ENCODE measurements around the gene P2RX4. TPM values are rescaled to one million over a fixed set of nuclear protein-coding genes. Genes with fewer than 3 reads are reported as not detected.

The P2RX4 gene
- total and polyA plus RNA-seq, 2 of the 13 experiments (the other 11 are each of a cell fraction or from before 2014, with no cell fraction given): 13.8 to 30.8 TPM

GRCh38 chr12:121209624-121210572, at the start of gene P2RX4 (continued):
- no peak for TF ChIP-seq STAT6 (CRISPR knock-in tag; IDR thresholded peaks at IDR 0.05; ENCODE audit: borderline replicate concordance)
- peak; percentile 82 for TF ChIP-seq SAP130 (CRISPR knock-in tag; IDR thresholded peaks at IDR 0.05; ENCODE audit: low read depth)
- TF ChIP-seq HDAC2 (CRISPR knock-in tag; IDR thresholded peaks at IDR 0.05): peak; percentile 12; the same call in 1 of the 2 replicates
- peak; percentile 64; the same call in 1 of the 2 replicates for TF ChIP-seq KMT2A (CRISPR knock-in tag; IDR thresholded peaks at IDR 0.05)
- TF ChIP-seq ARNT2 (CRISPR knock-in tag; IDR thresholded peaks at IDR 0.05; ENCODE audit: low read depth): peak; percentile 81; the same call in 1 of the 2 replicates
- TF ChIP-seq ZNF572 (CRISPR knock-in tag; IDR thresholded peaks at IDR 0.05): no peak
- TF ChIP-seq ZNF10 (CRISPR knock-in tag; IDR thresholded peaks at IDR 0.05; ENCODE audit: borderline replicate concordance, low read depth): no peak
- peak; percentile 52; the same call in 1 of the 2 replicates for TF ChIP-seq CREBL2 (CRISPR knock-in tag; IDR thresholded peaks at IDR 0.05; ENCODE audit: borderline replicate concordance)
- TF ChIP-seq RORA (CRISPR knock-in tag; IDR thresholded peaks at IDR 0.05): no peak
- no peak for TF ChIP-seq TIGD3 (CRISPR knock-in tag; IDR thresholded peaks at IDR 0.05; ENCODE audit: borderline replicate concordance)
- 0 out of 2 replicates have a peak, but pooled peaks have one; percentile 38 for TF ChIP-seq ZNF878 (CRISPR knock-in tag; IDR thresholded peaks at IDR 0.05)
- TF ChIP-seq ZNF616 (CRISPR knock-in tag; IDR thresholded peaks at IDR 0.05; ENCODE audit: low read depth): 0 out of 2 replicates have a peak, but pooled peaks have one; percentile 48
- TF ChIP-seq HMGXB4 (CRISPR knock-in tag; IDR thresholded peaks at IDR 0.05; ENCODE audit: borderline replicate concordance in 1 of 2, low read depth in 1 of 2): peak; percentile 93 to 94
- no peak for TF ChIP-seq ZNF598 (CRISPR knock-in tag; IDR thresholded peaks at IDR 0.05; ENCODE audit: borderline replicate concordance)
- no peak for TF ChIP-seq ZMYM3 (CRISPR knock-in tag; IDR thresholded peaks at IDR 0.05)
- no peak for TF ChIP-seq ZNF841 (CRISPR knock-in tag; IDR thresholded peaks at IDR 0.05; ENCODE audit: borderline replicate concordance)
- no peak for TF ChIP-seq ZNF557 (CRISPR knock-in tag; IDR thresholded peaks at IDR 0.05)
